PC-9 (cell line): ENCODE results near the gene SLC6A17.

Experiments used
- CTCF ChIP-seq: fragments of 200-600 bp; sonication (generic); conservative IDR thresholded peaks from 2 replicates; pipeline ENCODE4 v1.6.1; 2017; ENCODE audit warnings: mixed run types, antibody characterized with exemption, mild to moderate bottlenecking, moderate library complexity
- EZH2 ChIP-seq: fragments of 200-600 bp; sonication (generic); IDR thresholded peaks from 2 replicates; pipeline ENCODE4 v1.8.0; 2017; ENCODE audit warnings: antibody characterized with exemption, low read depth

- TF ChIP-seq CTCF (no peak), EZH2 (no peak)
Observed at GRCh38 chr1:110125810-110126209, 24.5 kb upstream of the SLC6A17 start.
